Measurements from ENCODE around the gene SMYD2. TPM values are rescaled to one million over a fixed set of nuclear protein-coding genes. Genes with fewer than 3 reads are reported as not detected.

SMYD2 gene
- total RNA-seq, 1 donor from 2014 or later, result 41.6 TPM

DNA sequence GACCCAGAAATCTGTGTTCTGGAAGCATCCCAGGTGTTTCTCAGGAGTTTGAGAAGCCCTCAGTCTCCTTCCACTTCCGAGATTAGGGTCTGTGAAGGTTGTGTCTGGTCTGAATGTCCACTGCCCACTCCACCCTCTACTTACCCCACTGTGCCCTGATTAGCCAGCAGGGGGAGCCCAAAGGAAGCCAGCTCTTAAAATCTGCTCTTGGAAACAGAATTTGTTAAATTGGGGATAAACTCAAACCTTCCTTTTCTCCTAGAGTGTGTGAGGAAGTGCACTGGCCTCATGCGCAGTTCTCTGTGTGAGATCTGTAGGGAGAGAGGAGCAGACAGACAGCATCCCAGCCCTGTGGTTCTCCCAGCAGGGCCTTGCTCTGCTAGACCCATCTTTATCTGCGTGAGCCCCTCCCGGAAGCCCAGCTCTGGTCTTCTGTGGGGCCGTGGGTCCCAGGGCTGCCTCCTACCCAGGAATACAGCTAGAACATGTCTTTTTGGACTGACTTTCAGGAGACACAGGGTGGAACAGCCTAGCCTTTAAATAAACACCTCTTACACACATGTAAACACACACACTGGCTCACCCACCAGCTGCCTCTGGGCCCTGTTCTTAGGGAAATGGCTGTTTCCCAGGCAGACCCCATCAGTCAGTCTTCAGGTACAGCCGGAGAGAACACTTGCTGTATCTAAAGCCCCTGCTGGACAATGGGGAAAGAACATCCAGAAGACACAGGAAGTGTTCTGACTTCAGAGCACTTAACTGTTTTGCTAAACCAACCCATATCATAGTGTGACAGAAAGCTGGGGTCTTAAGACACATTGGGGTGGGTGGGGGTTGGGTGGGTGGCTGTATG is 52.2 kb downstream of the SMYD2 start:
- DNase-seq (no peak), ATAC-seq (peak; percentile 36 to 47)
- TF ChIP-seq, protein P1, sequence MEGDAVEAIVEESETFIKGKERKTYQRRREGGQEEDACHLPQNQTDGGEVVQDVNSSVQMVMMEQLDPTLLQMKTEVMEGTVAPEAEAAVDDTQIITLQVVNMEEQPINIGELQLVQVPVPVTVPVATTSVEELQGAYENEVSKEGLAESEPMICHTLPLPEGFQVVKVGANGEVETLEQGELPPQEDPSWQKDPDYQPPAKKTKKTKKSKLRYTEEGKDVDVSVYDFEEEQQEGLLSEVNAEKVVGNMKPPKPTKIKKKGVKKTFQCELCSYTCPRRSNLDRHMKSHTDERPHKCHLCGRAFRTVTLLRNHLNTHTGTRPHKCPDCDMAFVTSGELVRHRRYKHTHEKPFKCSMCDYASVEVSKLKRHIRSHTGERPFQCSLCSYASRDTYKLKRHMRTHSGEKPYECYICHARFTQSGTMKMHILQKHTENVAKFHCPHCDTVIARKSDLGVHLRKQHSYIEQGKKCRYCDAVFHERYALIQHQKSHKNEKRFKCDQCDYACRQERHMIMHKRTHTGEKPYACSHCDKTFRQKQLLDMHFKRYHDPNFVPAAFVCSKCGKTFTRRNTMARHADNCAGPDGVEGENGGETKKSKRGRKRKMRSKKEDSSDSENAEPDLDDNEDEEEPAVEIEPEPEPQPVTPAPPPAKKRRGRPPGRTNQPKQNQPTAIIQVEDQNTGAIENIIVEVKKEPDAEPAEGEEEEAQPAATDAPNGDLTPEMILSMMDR (IDR thresholded peaks at IDR 0.05), result peak; percentile 83
- intact Hi-C loops (cut with DNase I), result no loop called here
- no peaks in the 10 kb centered on the region for H3K9me3 ChIP-seq
- no peaks in the 10 kb centered on the region for H3K4me1 ChIP-seq
- H3K4me3 ChIP-seq, result no peak overlapping the region
- no peaks in the 10 kb centered on the region for H3K27me3 ChIP-seq (ENCODE audit: low read depth)
- peaks cover 17% of the 10 kb centered on the region for H3K36me3 ChIP-seq
- no peak overlapping the region for H3K27ac ChIP-seq

- Histone ChIP-seq H3K4me1 (no peaks in the 10 kb centered on the region), H3K9me3 (no peaks in the 10 kb centered on the region), H3K4me3 (no peak overlapping the region), H3K27ac (no peak overlapping the region), H3K27me3 (ENCODE audit: low read depth) (no peaks in the 10 kb centered on the region), H3K36me3 (peaks cover 12% of the 10 kb centered on the region)
- intact Hi-C loops (cut with DNase I), result no loop called here
- DNase-seq, result no peak
- ATAC-seq, result no peak
- TF ChIP-seq, protein P1 (IDR thresholded peaks at IDR 0.05), result no peak
These were observed 54.6 kb downstream of the SMYD2 start for GRCh38 chr1:214335567-214335966.

GRCh38 chr1:214337015-214337414 is 56.1 kb downstream of the SMYD2 start:
- no peaks in the 10 kb centered on the region for H3K27me3 ChIP-seq (ENCODE audit: low read depth)
- TF ChIP-seq, protein P1 (IDR thresholded peaks at IDR 0.05), result no peak
- H3K4me3 ChIP-seq, result no peak overlapping the region
- peak overlapping the region; percentile 48 for H3K27ac ChIP-seq
- no peaks in the 10 kb centered on the region for H3K9me3 ChIP-seq
- no peak for DNase-seq
- H3K36me3 ChIP-seq, result peaks cover 11% of the 10 kb centered on the region
- no peak for ATAC-seq
- no peaks in the 10 kb centered on the region for H3K4me1 ChIP-seq
- intact Hi-C loops (cut with DNase I), result no loop called here

- Histone ChIP-seq H3K9me3 (no peaks in the 10 kb centered on the region), H3K36me3 (peaks cover 11% of the 10 kb centered on the region), H3K4me1 (no peaks in the 10 kb centered on the region), H3K4me3 (no peak overlapping the region), H3K27ac (peak overlapping the region; percentile 59), H3K27me3 (ENCODE audit: low read depth) (no peaks in the 10 kb centered on the region)
- ATAC-seq, result peak; percentile 88 to 95
- DNase-seq, result no peak
- TF ChIP-seq, protein P1 (IDR thresholded peaks at IDR 0.05), result no peak
- intact Hi-C loops (cut with DNase I), result no loop called here
These were observed 56.6 kb downstream of the SMYD2 start for GRCh38 chr1:214337511-214337910.

- Histone ChIP-seq H3K4me1 (no peaks in the 10 kb centered on the region), H3K27ac (no peak overlapping the region), H3K4me3 (no peak overlapping the region), H3K36me3 (peaks cover 11% of the 10 kb centered on the region), H3K9me3 (no peaks in the 10 kb centered on the region), H3K27me3 (ENCODE audit: low read depth) (no peaks in the 10 kb centered on the region)
- no peak for ATAC-seq
- intact Hi-C loops (cut with DNase I), result no loop called here
- TF ChIP-seq, protein P1 (IDR thresholded peaks at IDR 0.05), result no peak
- DNase-seq, result no peak
These were observed 57.3 kb downstream of the SMYD2 start for GRCh38 chr1:214338212-214338611.

Measured in lower lobe of right lung (tissue), 2 donors.